ENCODE measurements around the gene DNAH10. TPM values are rescaled to one million over a fixed set of nuclear protein-coding genes. Genes with fewer than 3 reads are reported as not detected.

The DNAH10 gene
- total RNA-seq, 2 experiments from 2014 or later: 0.11 to 0.19 TPM

DNA sequence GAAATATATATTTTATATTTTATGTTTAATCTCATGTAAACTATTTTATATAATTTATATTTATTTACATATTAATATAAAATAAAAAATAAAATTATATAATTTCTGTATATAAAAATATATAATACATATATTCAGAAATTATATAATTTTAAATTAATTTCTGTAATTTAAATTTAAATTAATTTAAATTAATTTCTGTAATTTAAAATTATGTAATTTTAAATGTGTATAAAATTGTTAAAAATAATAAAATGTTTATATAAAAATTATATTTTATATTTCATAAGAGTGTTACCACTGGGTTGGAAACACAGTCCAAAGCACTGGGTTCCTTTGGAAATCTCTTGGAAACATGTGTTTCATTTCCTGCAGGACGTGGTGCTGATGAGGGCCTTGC, 94.6 kb downstream of the DNAH10 start:
- H3K9me3 ChIP-seq (ENCODE audit: low read length): no peaks in the 10 kb centered on the region
- H2AFZ ChIP-seq (ENCODE audit: low read length): no peak overlapping the region
- POLR2A ChIA-PET: no interaction called here
- no peaks in the 10 kb centered on the region for H3K36me3 ChIP-seq (ENCODE audit: insufficient read depth, low read length)
- no peak for TF ChIP-seq EZH2phosphoT487 (IDR thresholded peaks at IDR 0.05; ENCODE audit: borderline replicate concordance, low read depth, low read length)
- TF ChIP-seq, protein P1, sequence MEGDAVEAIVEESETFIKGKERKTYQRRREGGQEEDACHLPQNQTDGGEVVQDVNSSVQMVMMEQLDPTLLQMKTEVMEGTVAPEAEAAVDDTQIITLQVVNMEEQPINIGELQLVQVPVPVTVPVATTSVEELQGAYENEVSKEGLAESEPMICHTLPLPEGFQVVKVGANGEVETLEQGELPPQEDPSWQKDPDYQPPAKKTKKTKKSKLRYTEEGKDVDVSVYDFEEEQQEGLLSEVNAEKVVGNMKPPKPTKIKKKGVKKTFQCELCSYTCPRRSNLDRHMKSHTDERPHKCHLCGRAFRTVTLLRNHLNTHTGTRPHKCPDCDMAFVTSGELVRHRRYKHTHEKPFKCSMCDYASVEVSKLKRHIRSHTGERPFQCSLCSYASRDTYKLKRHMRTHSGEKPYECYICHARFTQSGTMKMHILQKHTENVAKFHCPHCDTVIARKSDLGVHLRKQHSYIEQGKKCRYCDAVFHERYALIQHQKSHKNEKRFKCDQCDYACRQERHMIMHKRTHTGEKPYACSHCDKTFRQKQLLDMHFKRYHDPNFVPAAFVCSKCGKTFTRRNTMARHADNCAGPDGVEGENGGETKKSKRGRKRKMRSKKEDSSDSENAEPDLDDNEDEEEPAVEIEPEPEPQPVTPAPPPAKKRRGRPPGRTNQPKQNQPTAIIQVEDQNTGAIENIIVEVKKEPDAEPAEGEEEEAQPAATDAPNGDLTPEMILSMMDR (conservative IDR thresholded peaks at IDR 0.05; ENCODE audit: low read length): no peak
- no peak overlapping the region for H3K27ac ChIP-seq (ENCODE audit: low read depth, low read length, poor library complexity, severe bottlenecking)
- no peaks in the 10 kb centered on the region for H3K79me2 ChIP-seq (ENCODE audit: insufficient read depth, low read depth, low read length)
- no TSS peak for BruUV-seq (replicated peaks)
- no peak overlapping the region for H3K4me3 ChIP-seq (ENCODE audit: low read depth, low read length, poor library complexity, severe bottlenecking)
- no peak overlapping the region for H3K4me2 ChIP-seq (ENCODE audit: low read length)
- no peak for DNase-seq (ENCODE audit: low spot score)
- H3K4me1 ChIP-seq (ENCODE audit: insufficient read depth, low read length, poor library complexity, severe bottlenecking): no peaks in the 10 kb centered on the region
- H4K20me1 ChIP-seq (ENCODE audit: insufficient read depth, low read length): no peaks in the 10 kb centered on the region
- no peaks in the 10 kb centered on the region for H3K9me2 ChIP-seq (ENCODE audit: insufficient read depth, low read length)
- CTCF ChIA-PET (ENCODE audit: unreplicated experiment): no interaction called here
- intact Hi-C loops (cut with micrococcal nuclease; ENCODE audit: unreplicated experiment): no loop called here

DNA sequence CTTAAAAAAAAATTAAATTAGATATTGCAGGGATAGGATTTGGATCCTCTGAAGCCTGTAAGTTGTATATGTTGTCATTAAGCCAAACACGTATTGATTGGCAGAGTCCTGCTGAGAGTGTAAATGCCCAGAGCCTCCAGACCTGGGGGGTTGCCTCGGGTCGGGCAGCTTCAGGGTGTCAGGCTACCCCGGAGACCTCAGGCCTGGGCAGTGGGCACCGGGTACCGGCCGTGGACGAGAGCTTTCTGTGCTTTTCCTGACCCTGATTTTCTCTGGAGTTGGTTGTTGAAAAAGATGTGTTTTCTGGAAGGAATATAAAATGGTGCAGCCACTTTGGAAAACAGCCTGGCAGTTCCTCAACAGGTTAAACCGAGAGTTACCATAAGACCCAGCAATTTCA, 96.1 kb downstream of the DNAH10 start:
- H3K4me1 ChIP-seq (ENCODE audit: insufficient read depth, low read length, poor library complexity, severe bottlenecking): no peaks in the 10 kb centered on the region
- no TSS peak for BruUV-seq (replicated peaks)
- no peak overlapping the region for H3K4me2 ChIP-seq (ENCODE audit: low read length)
- H3K36me3 ChIP-seq (ENCODE audit: insufficient read depth, low read length): no peaks in the 10 kb centered on the region
- POLR2A ChIA-PET: no interaction called here
- H3K79me2 ChIP-seq (ENCODE audit: insufficient read depth, low read depth, low read length): no peaks in the 10 kb centered on the region
- H2AFZ ChIP-seq (ENCODE audit: low read length): no peak overlapping the region
- TF ChIP-seq EZH2phosphoT487 (IDR thresholded peaks at IDR 0.05; ENCODE audit: borderline replicate concordance, low read depth, low read length): no peak
- TF ChIP-seq, protein P1 (conservative IDR thresholded peaks at IDR 0.05; ENCODE audit: low read length): no peak
- H3K9me3 ChIP-seq (ENCODE audit: low read length): no peaks in the 10 kb centered on the region
- no peak for DNase-seq (ENCODE audit: low spot score)
- no peak overlapping the region for H3K4me3 ChIP-seq (ENCODE audit: low read depth, low read length, poor library complexity, severe bottlenecking)
- intact Hi-C loops (cut with micrococcal nuclease; ENCODE audit: unreplicated experiment): no loop called here
- no peak overlapping the region for H3K27ac ChIP-seq (ENCODE audit: low read depth, low read length, poor library complexity, severe bottlenecking)
- no peaks in the 10 kb centered on the region for H3K9me2 ChIP-seq (ENCODE audit: insufficient read depth, low read length)
- CTCF ChIA-PET (ENCODE audit: unreplicated experiment): no interaction called here
- no peaks in the 10 kb centered on the region for H4K20me1 ChIP-seq (ENCODE audit: insufficient read depth, low read length)

DNA sequence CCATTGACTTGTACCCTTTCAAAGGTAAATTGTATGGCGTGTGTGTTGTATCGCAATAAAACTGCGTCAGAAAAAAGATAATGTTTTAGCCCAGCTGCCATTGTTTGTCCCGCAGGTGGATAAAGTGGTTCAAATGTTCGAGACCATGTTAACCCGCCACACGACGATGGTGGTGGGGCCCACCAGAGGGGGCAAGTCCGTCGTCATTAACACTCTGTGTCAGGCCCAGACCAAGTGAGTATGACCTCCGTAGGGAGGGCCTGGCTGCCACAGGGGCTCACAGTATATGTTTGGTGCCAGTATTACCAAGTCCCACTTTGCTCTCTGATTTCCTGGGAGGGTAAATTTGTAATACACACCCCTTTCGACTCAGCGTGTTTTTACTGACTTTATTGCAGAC, 96.9 kb downstream of the DNAH10 start:
- no peaks in the 10 kb centered on the region for H4K20me1 ChIP-seq (ENCODE audit: insufficient read depth, low read length)
- H2AFZ ChIP-seq (ENCODE audit: low read length): no peak overlapping the region
- no peaks in the 10 kb centered on the region for H3K9me2 ChIP-seq (ENCODE audit: insufficient read depth, low read length)
- H3K4me2 ChIP-seq (ENCODE audit: low read length): no peak overlapping the region
- POLR2A ChIA-PET: no interaction called here
- H3K9me3 ChIP-seq (ENCODE audit: low read length): no peaks in the 10 kb centered on the region
- TF ChIP-seq, protein P1 (conservative IDR thresholded peaks at IDR 0.05; ENCODE audit: low read length): no peak
- TF ChIP-seq EZH2phosphoT487 (IDR thresholded peaks at IDR 0.05; ENCODE audit: borderline replicate concordance, low read depth, low read length): no peak
- H3K4me1 ChIP-seq (ENCODE audit: insufficient read depth, low read length, poor library complexity, severe bottlenecking): no peaks in the 10 kb centered on the region
- intact Hi-C loops (cut with micrococcal nuclease; ENCODE audit: unreplicated experiment): no loop called here
- H3K36me3 ChIP-seq (ENCODE audit: insufficient read depth, low read length): no peaks in the 10 kb centered on the region
- H3K4me3 ChIP-seq (ENCODE audit: low read depth, low read length, poor library complexity, severe bottlenecking): no peak overlapping the region
- BruUV-seq (replicated peaks): no TSS peak
- no peak overlapping the region for H3K27ac ChIP-seq (ENCODE audit: low read depth, low read length, poor library complexity, severe bottlenecking)
- DNase-seq (ENCODE audit: low spot score): no peak
- CTCF ChIA-PET (ENCODE audit: unreplicated experiment): no interaction called here
- no peaks in the 10 kb centered on the region for H3K79me2 ChIP-seq (ENCODE audit: insufficient read depth, low read depth, low read length)
